Trophoblast cell (in vitro differentiated cells and primary cell): Measurements from ENCODE around the gene ZNF609.

Experiments
- DNase-seq, 2 donors: peaks; one replicate each; pipeline ENCODE4 v3.0.0-alpha.2; 2016
- H2AFZ ChIP-seq: 2 replicates; pipeline ENCODE4 v1.6.1; 2013; ENCODE audit warnings: low read length, moderate library complexity, mild to moderate bottlenecking; ENCODE audit not compliant: insufficient read depth, poor library complexity
- H2AK5ac ChIP-seq: 2 replicates; pipeline ENCODE4 v1.6.1; 2013; ENCODE audit warnings: mild to moderate bottlenecking, low read length
- H2BK120ac ChIP-seq: 2 replicates; pipeline ENCODE4 v1.6.1; 2013; ENCODE audit warnings: low read length, mild to moderate bottlenecking, moderate library complexity; ENCODE audit not compliant: insufficient read depth, poor library complexity
- H2BK12ac ChIP-seq: 2 replicates; pipeline ENCODE4 v1.6.1; 2013; ENCODE audit warnings: mild to moderate bottlenecking, low read length, moderate library complexity
- H2BK5ac ChIP-seq: 2 replicates; pipeline ENCODE4 v1.6.1; 2013; ENCODE audit warnings: low read length, low read depth, moderate library complexity, mild to moderate bottlenecking; ENCODE audit not compliant: poor library complexity
- H3K14ac ChIP-seq: 2 replicates; pipeline ENCODE4 v1.6.1; 2013; ENCODE audit warnings: mild to moderate bottlenecking, low read length
- H3K18ac ChIP-seq: 2 replicates; pipeline ENCODE4 v1.6.1; 2013; ENCODE audit warnings: mild to moderate bottlenecking, low read length
- H3K23ac ChIP-seq: 2 replicates; pipeline ENCODE4 v1.6.1; 2013; ENCODE audit warnings: low read length
- H3K27ac ChIP-seq: 2 replicates; pipeline ENCODE4 v1.5.1; 2013; ENCODE audit warnings: low read depth, mild to moderate bottlenecking, inconsistent platforms, low read length, moderate library complexity
- H3K27me3 ChIP-seq: 2 replicates; pipeline ENCODE4 v1.6.1; 2013; ENCODE audit warnings: inconsistent platforms, mild to moderate bottlenecking, low read length, moderate library complexity; ENCODE audit not compliant: insufficient read depth
- H3K36me3 ChIP-seq, 2 experiments: 1 replicate in 1 of 2; 2 replicates in 1 of 2; pipeline ENCODE4 v1.6.1; 2013; ENCODE audit warnings: low read length in 2 of 2, mild to moderate bottlenecking in 2 of 2, moderate library complexity in 1 of 2; ENCODE audit not compliant: insufficient read depth in 2 of 2, control insufficient read depth in 1 of 2
- H3K4ac ChIP-seq: 2 replicates; pipeline ENCODE4 v1.6.1; 2013; ENCODE audit warnings: low read depth, mild to moderate bottlenecking, low read length, moderate library complexity
- H3K4me1 ChIP-seq, 2 experiments: 1 replicate in 1 of 2; 2 replicates in 1 of 2; pipeline ENCODE4 v1.6.1; 2013; ENCODE audit warnings: low read length in 2 of 2, mild to moderate bottlenecking in 2 of 2, moderate library complexity in 1 of 2; ENCODE audit not compliant: insufficient read depth in 2 of 2, control insufficient read depth in 1 of 2
- H3K4me2 ChIP-seq: 2 replicates; pipeline ENCODE4 v1.6.1; 2013; ENCODE audit warnings: inconsistent platforms, mild to moderate bottlenecking, low read length, moderate library complexity
- H3K4me3 ChIP-seq: 2 replicates; pipeline ENCODE4 v1.5.1; 2013; ENCODE audit warnings: mild to moderate bottlenecking, low read depth, low read length, inconsistent platforms
- H3K79me1 ChIP-seq: one replicate; pipeline ENCODE4 v1.6.1; 2013; ENCODE audit warnings: low read length
- H3K79me2 ChIP-seq: 2 replicates; pipeline ENCODE4 v1.6.1; 2013; ENCODE audit warnings: low read length, mild to moderate bottlenecking; ENCODE audit not compliant: control insufficient read depth, insufficient read depth, poor library complexity
- H3K9ac ChIP-seq: 2 replicates; pipeline ENCODE4 v1.6.1; 2013; ENCODE audit warnings: mild to moderate bottlenecking, low read length
- H3K9me3 ChIP-seq: 2 replicates; pipeline ENCODE4 v1.6.1; 2013; ENCODE audit warnings: low read depth, mild to moderate bottlenecking, control low read depth, inconsistent platforms, low read length; ENCODE audit not compliant: insufficient read depth
- H4K12ac ChIP-seq: 2 replicates; pipeline ENCODE4 v1.6.1; 2013; ENCODE audit warnings: low read depth, mild to moderate bottlenecking, low read length, moderate library complexity
- H4K8ac ChIP-seq: 2 replicates; pipeline ENCODE4 v1.6.1; 2013; ENCODE audit warnings: low read depth, mild to moderate bottlenecking, low read length, moderate library complexity
- H4K91ac ChIP-seq: one replicate; pipeline ENCODE4 v1.6.1; 2013; ENCODE audit warnings: low read depth, mild to moderate bottlenecking, low read length, moderate library complexity
- WGBS: extraction: QIAGEN DNeasy Blood & Tissue Kit; methylation state at CpG from one replicate; pipeline ENCODE4 v1.1.7; 2013; ENCODE audit warnings: missing lambda C conversion rate; ENCODE audit not compliant: insufficient read length, insufficient coverage; ENCODE audit errors: extremely low coverage; 5-methylcytosine and 5-hydroxymethylcytosine counted together

ZNF609 gene

DNA sequence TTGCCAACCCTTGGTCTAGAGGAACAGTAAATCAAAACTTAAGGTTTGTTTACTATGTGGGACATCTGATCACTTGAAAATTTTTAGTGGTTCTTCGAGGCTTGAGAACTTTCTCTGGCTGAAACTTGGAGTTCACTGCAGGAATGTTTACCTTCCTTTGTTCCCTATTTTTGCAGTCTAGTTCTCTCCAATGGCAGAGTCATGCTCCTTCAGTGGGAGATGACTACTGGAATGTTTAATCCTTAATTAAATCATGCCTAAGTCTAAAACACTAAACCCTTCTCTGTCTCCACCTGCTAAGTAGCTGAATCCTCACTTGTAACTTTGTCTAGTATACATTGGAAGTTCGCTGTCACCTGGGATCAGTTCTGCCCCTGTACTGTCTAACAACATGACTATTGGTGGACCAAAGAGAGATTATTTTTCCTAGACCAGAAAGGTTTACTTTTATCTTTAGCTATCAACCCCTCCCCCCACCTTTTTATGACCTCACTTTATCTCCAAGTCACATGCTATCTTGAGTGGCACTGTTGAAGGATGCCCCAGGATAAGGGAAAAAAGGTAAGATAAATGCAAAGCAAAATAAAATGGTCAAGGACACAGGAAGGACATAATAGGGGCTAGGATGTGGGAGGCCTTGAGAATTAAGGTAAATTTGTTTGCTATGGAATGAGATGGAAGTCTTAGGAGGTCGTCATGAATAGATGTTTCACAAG lies 1.2 kb upstream of the ZNF609 start:
- Histone ChIP-seq H2BK5ac (no peak overlapping the region), H4K12ac (no peak overlapping the region), H3K9ac (no peak overlapping the region), H3K23ac (no peak overlapping the region), H3K4me1 (peaks cover 8 to 11% of the 10 kb centered on the region in 2 experiments), H2AK5ac (no peak overlapping the region), H3K14ac (no peak overlapping the region), H3K79me2 (peaks cover 3% of the 10 kb centered on the region), H2BK120ac (no peak overlapping the region), H4K91ac (no peak overlapping the region), H3K27me3 (no peaks in the 10 kb centered on the region), H3K36me3 (no peaks in the 10 kb centered on the region), H3K18ac (no peak overlapping the region), H4K8ac (no peak overlapping the region), H3K9me3 (no peaks in the 10 kb centered on the region), H3K79me1 (peaks cover 13% of the 10 kb centered on the region), H3K27ac (no peak overlapping the region), H3K4ac (no peak overlapping the region), H2AFZ (no peak overlapping the region), H3K4me2 (no peak overlapping the region), H3K4me3 (no peak overlapping the region), H2BK12ac (no peak overlapping the region)
- DNase-seq: no peak
- no CpG with 5 or more reads among the region's 3 CpGs for WGBS

DNA sequence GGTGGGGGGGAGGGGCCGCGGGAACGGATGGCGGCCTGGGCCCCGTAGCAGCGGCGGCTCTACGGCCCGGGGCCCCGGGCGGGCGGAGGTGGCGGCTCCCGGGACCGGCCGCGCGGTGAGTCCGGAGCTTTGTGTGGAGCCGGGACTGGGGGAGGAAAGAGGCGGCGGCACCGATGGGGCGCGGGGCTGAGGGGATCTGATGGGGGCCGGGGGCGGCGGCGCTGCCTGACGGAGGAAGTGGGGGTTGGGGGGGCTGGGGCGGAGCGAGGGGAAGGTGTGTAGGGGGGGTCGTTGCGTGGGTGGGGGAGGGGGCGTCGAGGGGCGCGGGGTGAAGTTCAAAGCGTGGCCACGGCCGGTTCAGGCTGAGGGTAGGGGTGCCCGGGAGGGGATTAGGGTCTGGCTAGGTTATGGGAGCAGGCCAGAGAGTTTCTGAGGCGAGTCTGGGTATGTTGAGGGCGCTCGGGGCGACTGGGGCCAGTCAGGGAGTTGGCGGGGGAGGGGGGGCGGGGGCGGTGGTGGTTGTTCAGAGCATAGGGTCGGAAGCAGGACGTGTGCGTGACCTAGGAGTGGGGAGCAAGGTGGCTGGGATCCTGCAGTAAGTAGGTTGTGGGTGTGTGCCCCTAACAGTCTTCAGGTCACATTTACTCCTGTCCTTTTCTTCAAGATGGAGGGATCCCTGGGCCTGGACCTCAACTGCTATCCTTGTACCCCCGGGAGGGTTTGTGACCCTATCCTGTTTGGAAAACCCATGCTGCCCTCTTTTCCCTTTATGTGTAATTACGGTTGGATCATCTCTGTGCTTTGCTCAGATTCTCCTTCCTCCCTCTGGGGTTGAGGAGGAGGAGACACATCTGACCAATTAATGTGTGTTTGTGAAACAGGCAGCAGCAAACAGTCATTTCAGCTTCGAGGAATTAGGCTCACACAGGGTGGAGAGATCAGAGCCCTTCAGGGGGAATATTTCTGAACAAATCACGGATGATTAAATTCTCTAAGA lies 644 bp downstream of the ZNF609 start:
- peaks cover 8 to 11% of the 10 kb centered on the region in 2 experiments for H3K4me1 ChIP-seq
- H3K79me1 ChIP-seq: peaks cover 13% of the 10 kb centered on the region
- peak overlapping the region; percentile 77 for H4K12ac ChIP-seq
- H3K9ac ChIP-seq: peak overlapping the region; percentile 79
- peak overlapping the region; percentile 80 for H2BK5ac ChIP-seq
- peak overlapping the region; percentile 91 for H4K8ac ChIP-seq
- no peaks in the 10 kb centered on the region for H3K27me3 ChIP-seq
- H3K27ac ChIP-seq: peak overlapping the region; percentile 80
- peak; percentile 7 to 64 for DNase-seq
- H3K79me2 ChIP-seq: peaks cover 3% of the 10 kb centered on the region
- peak overlapping the region; percentile 96 for H4K91ac ChIP-seq
- peak overlapping the region; percentile 95 for H3K4me2 ChIP-seq
- peak overlapping the region; percentile 94 for H3K18ac ChIP-seq
- H3K9me3 ChIP-seq: no peaks in the 10 kb centered on the region
- no peak overlapping the region for H2BK12ac ChIP-seq
- no peak overlapping the region for H3K23ac ChIP-seq
- H3K36me3 ChIP-seq: peaks cover 0 to 3% of the 10 kb centered on the region in 2 experiments
- peak overlapping the region; percentile 49 for H2AK5ac ChIP-seq
- H3K4me3 ChIP-seq: peak overlapping the region; percentile 82
- H2BK120ac ChIP-seq: peak overlapping the region; percentile 76
- WGBS: no CpG with 5 or more reads among the region's 56 CpGs
- H3K14ac ChIP-seq: peak overlapping the region; percentile 93
- peak overlapping the region; percentile 79 for H2AFZ ChIP-seq
- peak overlapping the region; percentile 53 for H3K4ac ChIP-seq

DNA sequence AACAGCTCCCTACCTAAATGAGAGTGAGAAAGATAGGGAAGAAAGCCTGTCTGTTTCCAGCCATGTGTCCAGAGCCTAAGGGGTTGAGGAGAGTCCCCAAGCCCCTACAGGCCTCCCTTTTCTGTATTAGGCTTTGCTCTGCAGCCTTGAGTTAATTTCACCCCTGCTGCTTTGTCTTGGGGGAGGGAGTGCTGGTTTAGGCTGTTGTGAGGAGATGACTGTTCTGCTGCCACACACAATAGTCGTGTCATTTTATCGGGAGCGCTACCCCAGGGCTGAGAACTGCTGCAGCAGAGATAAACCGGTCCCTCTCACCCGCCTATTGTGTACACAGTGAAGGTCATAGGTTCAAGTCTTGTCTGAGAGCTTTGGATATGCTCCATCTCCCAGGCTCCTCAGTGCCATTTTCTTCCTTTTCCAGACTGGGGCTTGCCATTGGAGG lies 1.4 kb downstream of the ZNF609 start:
- Histone ChIP-seq H2BK12ac (no peak overlapping the region), H3K79me1 (peaks cover 13% of the 10 kb centered on the region), H3K4me3 (no peak overlapping the region), H3K27me3 (no peaks in the 10 kb centered on the region), H3K18ac (peak overlapping the region; percentile 28), H3K9ac (peak overlapping the region; percentile 40), H4K91ac (no peak overlapping the region), H3K27ac (peak overlapping the region; percentile 74), H3K36me3 (peaks cover 0 to 3% of the 10 kb centered on the region in 2 experiments), H3K9me3 (no peaks in the 10 kb centered on the region), H3K4me1 (peaks cover 7 to 8% of the 10 kb centered on the region in 2 experiments), H3K4me2 (peak overlapping the region; percentile 95), H2AK5ac (no peak overlapping the region), H2BK5ac (peak overlapping the region; percentile 20), H3K23ac (no peak overlapping the region), H3K79me2 (peaks cover 3% of the 10 kb centered on the region), H3K14ac (peak overlapping the region; percentile 17), H3K4ac (peak overlapping the region; percentile 90), H2BK120ac (no peak overlapping the region), H4K8ac (no peak overlapping the region), H4K12ac (no peak overlapping the region), H2AFZ (peak overlapping the region; percentile 5)
- no peak for DNase-seq
- no CpG with 5 or more reads among the region's 5 CpGs for WGBS

- Histone ChIP-seq H2BK5ac (no peak overlapping the region), H4K12ac (no peak overlapping the region), H3K4me3 (no peak overlapping the region), H3K79me2 (peaks cover 5% of the 10 kb centered on the region), H3K4me1 (peaks cover 6 to 10% of the 10 kb centered on the region in 2 experiments), H3K9ac (no peak overlapping the region), H2AFZ (no peak overlapping the region), H3K14ac (no peak overlapping the region), H4K91ac (no peak overlapping the region), H3K79me1 (peaks cover 13% of the 10 kb centered on the region), H3K9me3 (no peaks in the 10 kb centered on the region), H3K4ac (peak overlapping the region; percentile 81), H3K23ac (no peak overlapping the region), H2AK5ac (no peak overlapping the region), H3K27me3 (no peaks in the 10 kb centered on the region), H3K27ac (no peak overlapping the region), H4K8ac (no peak overlapping the region), H3K4me2 (no peak overlapping the region), H3K18ac (no peak overlapping the region), H2BK12ac (no peak overlapping the region), H2BK120ac (no peak overlapping the region), H3K36me3 (peaks cover 0 to 3% of the 10 kb centered on the region in 2 experiments)
- DNase-seq: no peak
Observed at GRCh38 chr15:64462492-64462891, 2.1 kb downstream of the ZNF609 start.
